Measurements from ENCODE around the gene KITLG.

KITLG gene

DNA sequence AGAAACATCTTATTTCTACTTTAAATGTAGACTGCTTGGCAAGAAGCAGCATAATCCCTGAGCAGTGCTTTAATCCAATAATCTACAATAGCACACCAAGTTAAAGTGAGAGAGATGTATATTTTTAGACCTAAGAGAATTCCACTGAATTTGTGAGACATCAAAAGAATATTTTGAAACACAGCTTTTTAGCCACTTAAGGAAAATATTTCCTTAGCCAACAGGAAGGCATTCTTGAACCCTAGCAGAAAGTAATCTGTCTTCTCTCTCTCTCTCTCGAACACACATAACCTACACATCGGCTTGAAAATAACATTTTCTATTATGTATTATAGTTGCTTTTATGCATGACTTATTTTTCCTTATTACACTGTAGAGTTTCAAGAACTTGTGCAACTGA, 34.0 kb downstream of the KITLG start:
- TF ChIP-seq EZH2phosphoT487 (IDR thresholded peaks at IDR 0.05; ENCODE audit: low read length) = no peak
- TF ChIP-seq EZH2 (optimal IDR thresholded peaks at IDR 0.05; ENCODE audit: low read depth, low read length) = no peak
- TF ChIP-seq, protein P1, sequence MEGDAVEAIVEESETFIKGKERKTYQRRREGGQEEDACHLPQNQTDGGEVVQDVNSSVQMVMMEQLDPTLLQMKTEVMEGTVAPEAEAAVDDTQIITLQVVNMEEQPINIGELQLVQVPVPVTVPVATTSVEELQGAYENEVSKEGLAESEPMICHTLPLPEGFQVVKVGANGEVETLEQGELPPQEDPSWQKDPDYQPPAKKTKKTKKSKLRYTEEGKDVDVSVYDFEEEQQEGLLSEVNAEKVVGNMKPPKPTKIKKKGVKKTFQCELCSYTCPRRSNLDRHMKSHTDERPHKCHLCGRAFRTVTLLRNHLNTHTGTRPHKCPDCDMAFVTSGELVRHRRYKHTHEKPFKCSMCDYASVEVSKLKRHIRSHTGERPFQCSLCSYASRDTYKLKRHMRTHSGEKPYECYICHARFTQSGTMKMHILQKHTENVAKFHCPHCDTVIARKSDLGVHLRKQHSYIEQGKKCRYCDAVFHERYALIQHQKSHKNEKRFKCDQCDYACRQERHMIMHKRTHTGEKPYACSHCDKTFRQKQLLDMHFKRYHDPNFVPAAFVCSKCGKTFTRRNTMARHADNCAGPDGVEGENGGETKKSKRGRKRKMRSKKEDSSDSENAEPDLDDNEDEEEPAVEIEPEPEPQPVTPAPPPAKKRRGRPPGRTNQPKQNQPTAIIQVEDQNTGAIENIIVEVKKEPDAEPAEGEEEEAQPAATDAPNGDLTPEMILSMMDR (IDR thresholded peaks at IDR 0.05; ENCODE audit: low read length) = no peak
- no peaks in the 10 kb centered on the region for H3K27me3 ChIP-seq (replicated peaks; ENCODE audit: insufficient read depth, low read length)
- H2AFZ ChIP-seq (ENCODE audit: low read length) = no peak overlapping the region
- H3K27ac ChIP-seq (ENCODE audit: low read length) = no peak overlapping the region
- no peak overlapping the region for H3K9ac ChIP-seq (ENCODE audit: low read length)
- no peaks in the 10 kb centered on the region for H4K20me1 ChIP-seq (ENCODE audit: insufficient read depth, low read length)
- H3F3A ChIP-seq (ENCODE audit: insufficient read depth, low read length) = no peaks in the 10 kb centered on the region
- no peaks in the 10 kb centered on the region for H3K9me2 ChIP-seq (replicated peaks; ENCODE audit: insufficient read depth, low read length)
- no peak overlapping the region for H3K4me2 ChIP-seq (ENCODE audit: low read depth, low read length)
- no peaks in the 10 kb centered on the region for H3K36me3 ChIP-seq (replicated peaks; ENCODE audit: insufficient read depth, low read length)
- no peak overlapping the region for H3K4me3 ChIP-seq (ENCODE audit: low read length)
- H3K9me3 ChIP-seq (replicated peaks; ENCODE audit: insufficient read depth, low read length) = no peaks in the 10 kb centered on the region
- H3K79me2 ChIP-seq (ENCODE audit: low read length) = no peaks in the 10 kb centered on the region
- no peaks in the 10 kb centered on the region for H3K4me1 ChIP-seq (ENCODE audit: low read length)
- no peak for DNase-seq

- Histone ChIP-seq H3K9me3 (replicated peaks; ENCODE audit: insufficient read depth, low read length) (no peaks in the 10 kb centered on the region), H3K27me3 (replicated peaks; ENCODE audit: insufficient read depth, low read length) (no peaks in the 10 kb centered on the region), H3K4me3 (ENCODE audit: low read length) (no peak overlapping the region), H2AFZ (ENCODE audit: low read length) (no peak overlapping the region), H3K9ac (ENCODE audit: low read length) (no peak overlapping the region), H3K36me3 (replicated peaks; ENCODE audit: insufficient read depth, low read length) (no peaks in the 10 kb centered on the region), H3K79me2 (ENCODE audit: low read length) (no peaks in the 10 kb centered on the region), H3K27ac (ENCODE audit: low read length) (no peak overlapping the region), H3F3A (ENCODE audit: insufficient read depth, low read length) (no peaks in the 10 kb centered on the region), H3K4me2 (ENCODE audit: low read depth, low read length) (no peak overlapping the region), H3K9me2 (replicated peaks; ENCODE audit: insufficient read depth, low read length) (no peaks in the 10 kb centered on the region), H4K20me1 (ENCODE audit: insufficient read depth, low read length) (no peaks in the 10 kb centered on the region), H3K4me1 (ENCODE audit: low read length) (no peaks in the 10 kb centered on the region)
- TF ChIP-seq, protein P1 (IDR thresholded peaks at IDR 0.05; ENCODE audit: low read length) = no peak
- no peak for TF ChIP-seq EZH2 (optimal IDR thresholded peaks at IDR 0.05; ENCODE audit: low read depth, low read length)
- no peak for TF ChIP-seq EZH2phosphoT487 (IDR thresholded peaks at IDR 0.05; ENCODE audit: low read length)
- DNase-seq = no peak
Observed at GRCh38 chr12:88544991-88545980, 35.0 kb downstream of the KITLG start.

- Histone ChIP-seq H3K9ac (ENCODE audit: low read length) (no peak overlapping the region), H3K27me3 (replicated peaks; ENCODE audit: insufficient read depth, low read length) (no peaks in the 10 kb centered on the region), H3K4me3 (ENCODE audit: low read length) (no peak overlapping the region), H4K20me1 (ENCODE audit: insufficient read depth, low read length) (no peaks in the 10 kb centered on the region), H3K27ac (ENCODE audit: low read length) (no peak overlapping the region), H3K36me3 (replicated peaks; ENCODE audit: insufficient read depth, low read length) (no peaks in the 10 kb centered on the region), H3K9me3 (replicated peaks; ENCODE audit: insufficient read depth, low read length) (no peaks in the 10 kb centered on the region), H2AFZ (ENCODE audit: low read length) (no peak overlapping the region), H3F3A (ENCODE audit: insufficient read depth, low read length) (no peaks in the 10 kb centered on the region), H3K4me2 (ENCODE audit: low read depth, low read length) (no peak overlapping the region), H3K4me1 (ENCODE audit: low read length) (no peaks in the 10 kb centered on the region), H3K9me2 (replicated peaks; ENCODE audit: insufficient read depth, low read length) (no peaks in the 10 kb centered on the region; the same call in 1 of the 2 replicates), H3K79me2 (ENCODE audit: low read length) (no peaks in the 10 kb centered on the region)
- TF ChIP-seq EZH2 (optimal IDR thresholded peaks at IDR 0.05; ENCODE audit: low read depth, low read length) (no peak), EZH2phosphoT487 (IDR thresholded peaks at IDR 0.05; ENCODE audit: low read length) (no peak)
- TF ChIP-seq, protein P1 (IDR thresholded peaks at IDR 0.05; ENCODE audit: low read length) = no peak
- DNase-seq = no peak
Observed at GRCh38 chr12:88539893-88540292, 40.4 kb downstream of the KITLG start.

Data from MM.1S (cell line).